GM13977 (cell line): ENCODE results near the gene UTP4.

Experiments
- DNase-seq: peaks from one replicate; pipeline ENCODE4 v3.0.0; 2012; ENCODE audit warnings: low spot score
- in situ Hi-C: fragments of 300-500 bp; cut with MboI; formaldehyde crosslinking; loops from one replicate; pipeline ENCODE4 v1.12.0; 2022; ENCODE audit warnings: low sequenced_read_pairs, low pct_unique_long_range_greater_than_20kb, mixed read lengths, inconsistent platforms; ENCODE audit not compliant: unreplicated experiment
- TF ChIP-seq, protein P1 (sequence below): IDR thresholded peaks from 2 replicates; pipeline ENCODE4 v1.5.1; 2012; ENCODE audit warnings: mild to moderate bottlenecking, control low read depth; ENCODE audit not compliant: insufficient read depth; ENCODE audit errors: extremely low read depth, missing control alignments

UTP4 gene

DNA sequence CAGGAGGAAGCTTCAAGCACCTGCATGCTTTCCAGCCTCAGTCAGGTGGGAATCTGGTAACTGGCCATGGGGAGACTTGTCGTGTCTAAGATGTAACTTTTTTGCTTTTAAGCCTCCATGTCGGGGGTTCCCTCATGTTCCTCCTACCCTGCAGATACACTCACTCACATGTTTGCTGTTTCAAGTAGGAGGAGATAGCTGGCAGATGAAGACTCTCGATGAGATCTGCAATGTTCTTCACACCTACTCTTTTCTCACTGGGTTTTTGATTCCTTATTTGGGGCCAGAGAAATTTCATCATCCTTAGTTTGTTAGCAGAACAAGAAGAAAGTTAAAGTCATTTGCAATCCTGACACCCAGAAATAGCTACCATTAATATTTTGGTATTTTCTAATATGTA lies 24.7 kb downstream of the UTP4 start:
- in situ Hi-C loops, result loop anchor here (10.0 kb wide), 1 partner anchor 128 kb away; no protein-coding TSS in a partner anchor
- TF ChIP-seq, protein P1, sequence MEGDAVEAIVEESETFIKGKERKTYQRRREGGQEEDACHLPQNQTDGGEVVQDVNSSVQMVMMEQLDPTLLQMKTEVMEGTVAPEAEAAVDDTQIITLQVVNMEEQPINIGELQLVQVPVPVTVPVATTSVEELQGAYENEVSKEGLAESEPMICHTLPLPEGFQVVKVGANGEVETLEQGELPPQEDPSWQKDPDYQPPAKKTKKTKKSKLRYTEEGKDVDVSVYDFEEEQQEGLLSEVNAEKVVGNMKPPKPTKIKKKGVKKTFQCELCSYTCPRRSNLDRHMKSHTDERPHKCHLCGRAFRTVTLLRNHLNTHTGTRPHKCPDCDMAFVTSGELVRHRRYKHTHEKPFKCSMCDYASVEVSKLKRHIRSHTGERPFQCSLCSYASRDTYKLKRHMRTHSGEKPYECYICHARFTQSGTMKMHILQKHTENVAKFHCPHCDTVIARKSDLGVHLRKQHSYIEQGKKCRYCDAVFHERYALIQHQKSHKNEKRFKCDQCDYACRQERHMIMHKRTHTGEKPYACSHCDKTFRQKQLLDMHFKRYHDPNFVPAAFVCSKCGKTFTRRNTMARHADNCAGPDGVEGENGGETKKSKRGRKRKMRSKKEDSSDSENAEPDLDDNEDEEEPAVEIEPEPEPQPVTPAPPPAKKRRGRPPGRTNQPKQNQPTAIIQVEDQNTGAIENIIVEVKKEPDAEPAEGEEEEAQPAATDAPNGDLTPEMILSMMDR, result no peak
- no peak for DNase-seq

DNA sequence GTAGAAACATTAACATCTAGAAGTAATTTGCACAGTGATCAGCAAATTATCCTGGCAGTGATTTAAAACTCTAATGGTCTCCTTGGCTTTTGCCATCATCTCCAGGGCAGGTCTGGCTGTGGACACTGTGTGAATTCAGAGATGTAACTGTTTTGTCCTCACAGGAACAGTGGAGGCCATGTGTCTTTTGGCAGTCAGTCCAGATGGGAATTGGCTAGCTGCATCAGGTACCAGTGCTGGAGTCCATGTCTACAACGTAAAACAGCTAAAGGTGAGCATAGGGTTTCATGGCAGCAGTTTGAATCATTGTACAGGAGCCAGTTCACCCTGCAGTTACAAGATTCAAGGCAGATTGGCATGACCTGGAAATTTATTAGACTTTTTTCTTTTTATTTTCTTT lies 27.7 kb downstream of the UTP4 start:
- TF ChIP-seq, protein P1, result no peak
- no peak for DNase-seq
- in situ Hi-C loops, result no loop called here

DNA sequence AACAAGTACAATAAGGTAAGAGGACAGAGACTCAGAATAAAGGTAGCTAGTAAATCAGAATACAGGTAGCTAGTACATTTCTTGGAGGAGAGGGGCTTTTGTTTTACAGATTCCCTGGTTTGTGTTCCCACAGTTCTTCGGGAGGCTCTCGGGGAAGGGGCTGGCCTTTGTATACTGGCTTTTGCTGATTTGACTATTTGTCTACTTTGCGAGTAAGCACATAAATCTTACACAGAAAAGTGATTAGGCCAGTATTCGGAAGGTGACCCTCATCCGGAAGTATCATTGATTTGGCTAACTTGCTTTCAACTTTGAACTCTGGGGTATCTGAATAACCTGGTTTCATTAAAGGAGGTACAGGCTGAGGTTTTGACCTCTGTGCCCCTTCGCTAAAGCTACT lies 33.1 kb downstream of the UTP4 start:
- in situ Hi-C loops, result no loop called here
- TF ChIP-seq, protein P1, result no peak
- DNase-seq, result no peak

DNA sequence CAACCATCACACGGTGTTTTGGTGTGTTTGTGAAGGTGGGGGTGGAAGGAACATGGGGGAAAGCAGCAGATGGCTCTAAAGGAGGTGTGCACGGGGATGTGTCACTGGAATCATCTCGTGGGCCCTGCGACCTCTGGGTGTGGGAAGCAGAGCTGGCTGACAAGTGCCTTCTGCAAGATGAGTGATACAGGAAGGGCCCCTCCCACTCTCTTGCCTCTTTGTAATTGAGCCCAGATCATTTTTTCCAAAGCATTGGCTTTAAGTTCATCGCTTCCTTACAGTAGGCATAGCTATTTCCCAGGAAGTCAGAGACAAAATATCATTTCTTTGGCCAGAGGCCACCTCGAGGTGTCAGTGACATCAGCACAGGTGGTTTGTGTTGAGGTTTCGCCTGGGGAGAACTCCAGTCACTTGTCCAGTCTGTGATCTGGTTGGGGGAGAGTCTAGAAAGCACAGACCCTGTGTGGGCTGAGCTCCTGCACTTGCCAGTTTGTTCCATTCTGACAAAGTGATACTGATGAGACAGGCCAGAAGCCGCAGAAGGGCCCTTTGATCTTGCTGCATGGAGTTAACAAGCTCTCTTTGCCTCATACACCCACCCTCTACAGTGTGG lies 33.9 kb downstream of the UTP4 start:
- peak; percentile 69 for DNase-seq
- TF ChIP-seq, protein P1, result no peak
- in situ Hi-C loops, result no loop called here

DNA sequence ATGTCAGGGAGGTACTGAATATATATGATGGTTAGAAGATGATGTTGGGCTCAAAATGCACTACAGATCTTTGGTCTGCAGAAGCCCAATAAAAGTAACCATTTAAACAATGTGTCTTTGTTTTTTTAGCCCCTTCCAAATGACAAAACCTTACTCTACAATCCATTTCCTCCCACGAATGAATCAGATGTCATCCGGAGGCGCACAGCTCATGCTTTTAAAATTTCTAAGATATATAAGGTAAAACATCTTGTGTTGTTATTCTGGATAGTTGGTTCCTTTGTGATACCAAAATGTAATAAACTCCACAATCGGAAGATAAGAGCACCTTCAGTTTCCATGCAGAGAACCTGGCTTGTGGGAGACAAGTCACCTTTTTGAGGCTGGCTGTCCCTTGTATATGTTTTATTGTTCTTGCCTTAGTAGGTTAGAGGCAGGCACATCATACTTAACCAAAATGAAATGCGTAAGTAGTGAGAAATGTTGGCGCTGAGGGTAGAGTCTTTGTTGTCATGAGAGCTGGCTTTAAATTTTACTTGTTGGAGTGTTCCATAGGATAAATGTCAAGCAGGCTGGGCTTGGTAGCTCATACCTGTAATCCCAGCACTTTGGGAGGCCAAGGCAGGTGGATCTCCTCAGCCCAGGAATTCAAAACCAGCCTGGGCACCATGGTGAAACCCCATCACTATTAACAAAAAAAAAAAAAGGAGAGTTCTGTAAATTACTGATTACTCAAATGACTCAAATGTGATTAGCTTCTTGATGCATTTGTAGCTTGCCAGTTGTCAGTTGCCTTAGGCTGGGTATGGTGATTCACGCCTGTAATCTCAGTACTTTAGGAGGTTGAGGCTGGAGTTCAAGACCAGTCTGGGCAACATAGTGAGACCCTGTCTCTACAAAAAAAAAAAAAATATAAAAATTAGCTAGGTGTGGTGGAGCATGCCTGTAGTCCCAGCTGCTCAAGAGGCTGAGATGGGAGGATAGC lies 34.8 kb downstream of the UTP4 start:
- in situ Hi-C loops, result no loop called here
- no peak for DNase-seq
- TF ChIP-seq, protein P1, result no peak

DNA sequence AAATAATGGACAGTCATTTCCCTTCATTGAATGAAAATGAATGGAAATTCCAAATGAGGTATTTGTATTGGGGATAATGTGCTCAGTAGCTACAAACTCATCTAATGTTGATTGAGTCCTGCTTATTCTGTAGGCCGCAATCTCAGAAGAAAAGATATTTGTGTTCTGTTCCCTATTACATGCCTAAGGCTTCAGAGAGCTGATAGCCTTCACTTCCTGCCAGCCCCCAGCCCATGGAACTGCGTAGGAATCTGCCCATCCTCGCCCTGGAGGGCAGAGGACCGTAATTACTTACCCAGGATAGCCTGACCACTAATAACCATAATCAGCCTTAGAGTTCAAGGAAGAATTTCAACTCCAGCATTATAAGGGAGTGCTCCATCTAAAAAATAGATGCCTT lies 36.6 kb downstream of the UTP4 start:
- in situ Hi-C loops, result no loop called here
- TF ChIP-seq, protein P1, result no peak
- DNase-seq, result no peak
